ENCODE results near the gene LIMA1. TPM values are rescaled to one million over a fixed set of nuclear protein-coding genes. Genes with fewer than 3 reads are reported as not detected.
"Not testable (repeated sequence)": the region's sequence is repeated elsewhere in the genome, so short reads cannot be mapped to it uniquely, and the experiment has no call there.

The LIMA1 gene
- total RNA-seq, 2 experiments from 2014 or later: 4.6 to 5.1 TPM

GRCh38 chr12:50314636-50315312 lies 31.5 kb upstream of the LIMA1 start:
- H3K27me3 ChIP-seq (ENCODE audit: control insufficient read depth in 1 of 2, insufficient read depth in 2 of 2, low read length in 2 of 2): no peaks in the 10 kb centered on the region
- Mint-ChIP-seq H3K4me1 (ENCODE audit: low read depth) (no peaks in the 10 kb centered on the region), H3K27me3 (no peaks in the 10 kb centered on the region), H3K27ac (no peak overlapping the region), H3K36me3 (ENCODE audit: low read depth) (no peaks in the 10 kb centered on the region), H3K4me3 (no peak overlapping the region), H3K9me3 (no peaks in the 10 kb centered on the region)
- CTCF ChIA-PET: no interaction called here
- no peaks in the 10 kb centered on the region for H3K9me3 ChIP-seq (ENCODE audit: control insufficient read depth in 1 of 2, insufficient read depth in 1 of 2, low read length in 2 of 2)
- no peak overlapping the region for H3K4me3 ChIP-seq (ENCODE audit: low read length)
- H3K27ac ChIP-seq (ENCODE audit: low read depth in 1 of 2, low read length in 2 of 2): no peak overlapping the region
- TF ChIP-seq CTCF (IDR thresholded peaks at IDR 0.05): peak; percentile 52
- POLR2A ChIA-PET: interaction anchor here (0.6 kb wide), 2 partner anchors 14 to 203 kb away, joined by 3 read pairs; partner anchors contain the start of gene COX14
- H3K36me3 ChIP-seq (ENCODE audit: insufficient read depth, low read length): no peaks in the 10 kb centered on the region
- DNase-seq: peak in 3 of 14 experiments; percentile 11 to 18 (median 16)
- intact Hi-C loops (cut with DNase I, micrococcal nuclease): loop anchor here (5.0 to 10.0 kb wide), 4 partner anchors 130 to 240 kb away; no protein-coding TSS in a partner anchor
- ATAC-seq (ENCODE audit: poor library complexity): no peak
- no peaks in the 10 kb centered on the region for H3K4me1 ChIP-seq (ENCODE audit: insufficient read depth, low read length)

- H3K4me1 Mint-ChIP-seq (ENCODE audit: low read depth); H3K27ac ChIP-seq (ENCODE audit: low read depth in 1 of 2, low read length in 2 of 2); DNase-seq; H3K9me3 Mint-ChIP-seq; H3K36me3 ChIP-seq (ENCODE audit: insufficient read depth, low read length); CTCF ChIA-PET; H3K4me1 ChIP-seq (ENCODE audit: insufficient read depth, low read length); POLR2A ChIA-PET; H3K4me3 ChIP-seq (ENCODE audit: low read length); H3K27ac Mint-ChIP-seq; H3K27me3 ChIP-seq (ENCODE audit: control insufficient read depth in 1 of 2, insufficient read depth in 2 of 2, low read length in 2 of 2); H3K27me3 Mint-ChIP-seq; H3K9me3 ChIP-seq (ENCODE audit: control insufficient read depth in 1 of 2, insufficient read depth in 1 of 2, low read length in 2 of 2); H3K4me3 Mint-ChIP-seq; ATAC-seq (ENCODE audit: poor library complexity); H3K36me3 Mint-ChIP-seq (ENCODE audit: low read depth): not testable (repeated sequence)
- intact Hi-C loops (cut with DNase I, micrococcal nuclease): loop anchor here (5.0 to 10.0 kb wide), 4 partner anchors 129 to 239 kb away; no protein-coding TSS in a partner anchor
Measured at GRCh38 chr12:50313971-50314370, 30.7 kb upstream of the LIMA1 start.

GRCh38 chr12:50313256-50313931 lies 30.1 kb upstream of the LIMA1 start:
- H3K27me3 Mint-ChIP-seq: no peaks in the 10 kb centered on the region
- intact Hi-C loops (cut with DNase I, micrococcal nuclease): loop anchor here (5.0 to 10.0 kb wide), 4 partner anchors 129 to 239 kb away; no protein-coding TSS in a partner anchor
- TF ChIP-seq CTCF (IDR thresholded peaks at IDR 0.05): no peak
- H3K27ac ChIP-seq (ENCODE audit: low read depth in 1 of 2, low read length in 2 of 2): no peak overlapping the region
- H3K9me3 Mint-ChIP-seq: no peaks in the 10 kb centered on the region
- no peak overlapping the region for H3K27ac Mint-ChIP-seq
- no peak for ATAC-seq (ENCODE audit: poor library complexity)
- ChIA-PET CTCF (no interaction called here), POLR2A (no interaction called here)
- H3K4me3 ChIP-seq (ENCODE audit: low read length): no peak overlapping the region
- H3K36me3 Mint-ChIP-seq (ENCODE audit: low read depth): no peaks in the 10 kb centered on the region
- no peaks in the 10 kb centered on the region for H3K4me1 ChIP-seq (ENCODE audit: insufficient read depth, low read length)
- H3K4me3 Mint-ChIP-seq: no peak overlapping the region
- H3K36me3 ChIP-seq (ENCODE audit: insufficient read depth, low read length): no peaks in the 10 kb centered on the region
- H3K4me1 Mint-ChIP-seq (ENCODE audit: low read depth): no peaks in the 10 kb centered on the region
- no peak for DNase-seq
- no peaks in the 10 kb centered on the region for H3K27me3 ChIP-seq (ENCODE audit: control insufficient read depth in 1 of 2, insufficient read depth in 2 of 2, low read length in 2 of 2)
- no peaks in the 10 kb centered on the region for H3K9me3 ChIP-seq (ENCODE audit: control insufficient read depth in 1 of 2, insufficient read depth in 1 of 2, low read length in 2 of 2)

GRCh38 chr12:50311858-50312609 lies 28.7 kb upstream of the LIMA1 start:
- H3K27ac Mint-ChIP-seq; H3K27ac ChIP-seq (ENCODE audit: low read depth in 1 of 2, low read length in 2 of 2); POLR2A ChIA-PET; H3K27me3 Mint-ChIP-seq; H3K9me3 ChIP-seq (ENCODE audit: control insufficient read depth in 1 of 2, insufficient read depth in 1 of 2, low read length in 2 of 2); H3K36me3 Mint-ChIP-seq (ENCODE audit: low read depth); H3K36me3 ChIP-seq (ENCODE audit: insufficient read depth, low read length); H3K4me1 ChIP-seq (ENCODE audit: insufficient read depth, low read length); CTCF ChIA-PET; H3K4me1 Mint-ChIP-seq (ENCODE audit: low read depth); DNase-seq; H3K4me3 ChIP-seq (ENCODE audit: low read length); H3K9me3 Mint-ChIP-seq; H3K27me3 ChIP-seq (ENCODE audit: control insufficient read depth in 1 of 2, insufficient read depth in 2 of 2, low read length in 2 of 2); H3K4me3 Mint-ChIP-seq; ATAC-seq (ENCODE audit: poor library complexity): not testable (repeated sequence)
- intact Hi-C loops (cut with DNase I, micrococcal nuclease): loop anchor here (5.0 to 10.0 kb wide), 4 partner anchors 127 to 237 kb away; no protein-coding TSS in a partner anchor
